HepG2 (cell line): Measurements from ENCODE around the gene CNNM4. TPM values are rescaled to one million over a fixed set of nuclear protein-coding genes. Genes with fewer than 3 reads are reported as not detected.
A peak's percentile ranks its signal among the peaks of the same experiment; 100 is the strongest.

Experiments
- CAMTA2 ChIP-seq: sonication (generic); formaldehyde crosslinking; IDR thresholded peaks from 2 replicates; pipeline ENCODE4 v1.4.0; 2020; ENCODE audit warnings: mild to moderate bottlenecking, missing genetic modification reagents, borderline replicate concordance
- FOXO1 ChIP-seq: sonication (generic); formaldehyde crosslinking; IDR thresholded peaks from 2 replicates; pipeline ENCODE4 v1.4.0; 2020; ENCODE audit warnings: missing genetic modification reagents
- HNF4G ChIP-seq, 2 experiments: sonication (generic) in 1 of 2; formaldehyde crosslinking in 1 of 2; IDR thresholded peaks; 2 replicates each; pipeline versions ENCODE4 v1.4.0 to v1.6.1; 2011 to 2020; ENCODE audit warnings: borderline replicate concordance in 2 of 2, low read depth in 2 of 2, mild to moderate bottlenecking in 2 of 2, low read length in 1 of 2, missing genetic modification reagents in 1 of 2, moderate library complexity in 1 of 2
- MEIS2 ChIP-seq: sonication (generic); formaldehyde crosslinking; IDR thresholded peaks from 2 replicates; pipeline ENCODE4 v1.9.0; 2021; ENCODE audit warnings: mild to moderate bottlenecking, missing genetic modification reagents
- MTA1 ChIP-seq: sonication (generic); formaldehyde crosslinking; IDR thresholded peaks from 2 replicates; pipeline ENCODE4 v1.4.0; 2020; ENCODE audit warnings: missing genetic modification reagents, mild to moderate bottlenecking, borderline replicate concordance
- MXD1 ChIP-seq: sonication (generic); formaldehyde crosslinking; IDR thresholded peaks from 2 replicates; pipeline ENCODE4 v1.4.0; 2020; ENCODE audit warnings: mild to moderate bottlenecking, missing genetic modification reagents
- NCOA2 ChIP-seq: sonication (generic); formaldehyde crosslinking; IDR thresholded peaks from 2 replicates; pipeline ENCODE4 v1.8.0; 2022; ENCODE audit warnings: inconsistent platforms
- SNAPC5 ChIP-seq: sonication (generic); formaldehyde crosslinking; IDR thresholded peaks from 2 replicates; pipeline ENCODE4 v1.8.1; 2023; ENCODE audit warnings: mild to moderate bottlenecking, missing genetic modification reagents, borderline replicate concordance
- TCF12 ChIP-seq, 2 experiments: fragments of 450-650 bp in 1 of 2; sonication (generic) in 1 of 2; formaldehyde crosslinking in 1 of 2; IDR thresholded peaks; 2 replicates each; pipeline versions ENCODE4 v1.6.1 to v1.8.0; 2017 to 2022; ENCODE audit warnings: antibody characterized with exemption in 1 of 2, mild to moderate bottlenecking in 1 of 2, missing genetic modification reagents in 1 of 2, moderate library complexity in 1 of 2
- TOPORS ChIP-seq: sonication (generic); formaldehyde crosslinking; IDR thresholded peaks from 2 replicates; pipeline ENCODE4 v1.8.0; 2023; ENCODE audit warnings: mild to moderate bottlenecking, missing genetic modification reagents
- ZBTB7B ChIP-seq: sonication (generic); formaldehyde crosslinking; IDR thresholded peaks from 2 replicates; pipeline ENCODE4 v1.4.0; 2020; ENCODE audit warnings: missing genetic modification reagents
- ZNF225 ChIP-seq: sonication (generic); formaldehyde crosslinking; IDR thresholded peaks from 2 replicates; pipeline ENCODE4 v1.4.0; 2020; ENCODE audit warnings: mild to moderate bottlenecking, missing genetic modification reagents
- ZNF274 ChIP-seq: sonication (generic); formaldehyde crosslinking; IDR thresholded peaks from 2 replicates; pipeline ENCODE4 v1.5.1; 2020; ENCODE audit warnings: mild to moderate bottlenecking, missing genetic modification reagents
- ZNF3 ChIP-seq: IDR thresholded peaks from 2 replicates; pipeline ENCODE4 v1.7.0; 2017; ENCODE audit warnings: inconsistent platforms
- ZNF484 ChIP-seq: sonication (generic); formaldehyde crosslinking; IDR thresholded peaks from 2 replicates; pipeline ENCODE4 v1.5.1; 2020; ENCODE audit warnings: mild to moderate bottlenecking, low read depth, missing genetic modification reagents, borderline replicate concordance
- ZNF574 ChIP-seq: sonication (generic); formaldehyde crosslinking; IDR thresholded peaks from 2 replicates; pipeline ENCODE4 v1.4.0; 2020; ENCODE audit warnings: missing genetic modification reagents
- ZNF598 ChIP-seq: sonication (generic); formaldehyde crosslinking; IDR thresholded peaks from 2 replicates; pipeline ENCODE4 v1.5.1; 2020; ENCODE audit warnings: mild to moderate bottlenecking, missing genetic modification reagents, borderline replicate concordance
- ZSCAN9 ChIP-seq: IDR thresholded peaks from 2 replicates; pipeline ENCODE4 v1.6.1; 2016; ENCODE audit warnings: borderline replicate concordance
- polyA plus RNA-seq, 8 experiments: library from polyadenylated mRNA; depleted of rRNA in 3 of 8; stranded (reverse) in 7 of 8; unstranded in 1 of 8; fragments of >200 nt; fragmentation: Illumina TruSeq in 4 of 8; extraction: Trizol in 4 of 8; gene quantifications; 2 replicates each; pipeline versions ENCODE4 v1.2.1 to v1.2.3, GENCODE V29; 2011 to 2016; ENCODE audit warnings: low read depth in 4 of 8, missing spikeins in 1 of 8, mixed read lengths in 1 of 8; ENCODE audit not compliant: insufficient read depth in 1 of 8
- total RNA-seq, 5 experiments: library from RNA; depleted of rRNA; stranded (reverse); fragments of >200 nt; fragmentation: Illumina TruSeq; extraction: Trizol; gene quantifications; 2 replicates each; pipeline ENCODE4 v1.2.3, GENCODE V29; 2016; ENCODE audit warnings: low read depth in 1 of 5

The CNNM4 gene
- total and polyA plus RNA-seq, 2 of the 13 experiments (the other 11 are each of a cell fraction or from before 2014, with no cell fraction given): 5.9 to 8.4 TPM

- TF ChIP-seq ZNF598 (CRISPR knock-in tag) (peak; percentile 88; the same call in 1 of the 2 replicates), CAMTA2 (CRISPR knock-in tag) (0 out of 2 replicates have a peak, but pooled peaks have one; percentile 83), MEIS2 (CRISPR knock-in tag) (peak; percentile 76; the same call in 1 of the 2 replicates), ZNF274 (CRISPR knock-in tag) (peak; percentile 75; the same call in 1 of the 2 replicates), ZNF225 (peak; percentile 89), MTA1 (CRISPR knock-in tag) (peak; percentile 50; the same call in 1 of the 2 replicates), TCF12 (IDR thresholded peaks at IDR 0.05) (no peak), TCF12 (CRISPR knock-in tag; IDR thresholded peaks at IDR 0.05) (peak; percentile 71; the same call in 1 of the 2 replicates), ZNF3 (no peak), SNAPC5 (no peak), ZSCAN9 (no peak), NCOA2 (CRISPR knock-in tag) (0 out of 2 replicates have a peak, but pooled peaks have one; percentile 22), FOXO1 (CRISPR knock-in tag) (peak; percentile 51; the same call in 1 of the 2 replicates), HNF4G (IDR thresholded peaks at IDR 0.05; ENCODE audit: borderline replicate concordance, low read depth, low read length) (no peak), HNF4G (CRISPR knock-in tag; IDR thresholded peaks at IDR 0.05; ENCODE audit: borderline replicate concordance, low read depth) (0 out of 2 replicates have a peak, but pooled peaks have one; percentile 51), MXD1 (peak; percentile 76; the same call in 1 of the 2 replicates), TOPORS (CRISPR knock-in tag) (peak; percentile 9; the same call in 1 of the 2 replicates), ZNF574 (peak; percentile 5; the same call in 1 of the 2 replicates), ZBTB7B (0 out of 2 replicates have a peak, but pooled peaks have one; percentile 68), ZNF484 (CRISPR knock-in tag) (0 out of 2 replicates have a peak, but pooled peaks have one; percentile 52)
These were observed 507 bp downstream of the CNNM4 start (continued) for GRCh38 chr2:96760986-96761832.
